ENCODE data around the gene PRMT2.

GRCh38 chr21:46639489-46640386, 4.3 kb downstream of the PRMT2 start:
- TF ChIP-seq CTCF (IDR thresholded peaks at IDR 0.05) (peak; percentile 31), EZH2 (IDR thresholded peaks at IDR 0.05; ENCODE audit: borderline replicate concordance, insufficient read depth, low read depth, low read length, poor library complexity, severe bottlenecking) (no peak)

Data from B cell (primary cell).